Fibroblast of the conjunctiva (primary cell): ENCODE data around the gene SGSH.

ENCODE experiments used
- DNase-seq: peaks from one replicate; pipeline ENCODE4 v3.0.0-alpha.2; 2010; ENCODE audit warnings: low read depth

The SGSH gene

DNA sequence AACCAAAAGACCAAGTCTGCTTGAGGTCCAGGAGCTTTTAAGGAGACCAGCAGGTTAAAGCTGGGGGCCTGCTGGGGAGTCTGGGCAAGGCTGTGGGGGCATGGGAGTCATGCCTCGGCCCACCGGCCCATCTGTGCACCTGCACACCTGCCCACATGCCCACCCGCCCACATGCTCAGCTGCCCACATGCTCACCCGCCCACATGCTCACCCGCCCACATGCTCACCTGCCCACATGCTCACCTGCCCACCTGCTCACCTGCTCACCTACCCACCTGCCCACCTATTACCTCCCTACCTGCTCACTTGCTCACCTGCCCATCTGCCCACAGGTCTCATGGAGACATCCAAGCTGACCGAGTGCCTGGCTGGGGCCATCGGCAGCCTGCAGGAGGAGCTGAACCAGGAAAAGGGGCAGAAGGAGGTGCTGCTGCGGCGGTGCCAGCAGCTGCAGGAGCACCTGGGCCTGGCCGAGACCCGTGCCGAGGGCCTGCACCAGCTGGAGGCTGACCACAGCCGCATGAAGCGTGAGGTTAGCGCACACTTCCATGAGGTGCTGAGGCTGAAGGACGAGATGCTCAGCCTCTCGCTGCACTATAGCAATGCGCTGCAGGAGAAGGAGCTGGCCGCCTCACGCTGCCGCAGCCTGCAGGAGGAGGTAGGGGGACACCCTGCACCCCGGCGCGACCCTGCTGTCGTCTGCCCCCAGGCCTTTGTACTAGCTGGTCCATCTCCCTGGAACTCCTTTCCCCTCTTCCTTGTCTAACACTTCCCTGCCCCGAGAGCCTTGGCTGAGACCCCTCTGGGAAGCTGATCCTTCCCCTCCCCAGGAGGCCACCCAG is 36.3 kb downstream of the SGSH start:
- DNase-seq = no peak

GRCh38 chr17:80182845-80183223 is 37.3 kb downstream of the SGSH start:
- DNase-seq = no peak

- DNase-seq = no peak
These were observed 37.9 kb downstream of the SGSH start for GRCh38 chr17:80182118-80182844.

- no peak for DNase-seq
These were observed 38.7 kb downstream of the SGSH start for GRCh38 chr17:80181431-80181830.

DNA sequence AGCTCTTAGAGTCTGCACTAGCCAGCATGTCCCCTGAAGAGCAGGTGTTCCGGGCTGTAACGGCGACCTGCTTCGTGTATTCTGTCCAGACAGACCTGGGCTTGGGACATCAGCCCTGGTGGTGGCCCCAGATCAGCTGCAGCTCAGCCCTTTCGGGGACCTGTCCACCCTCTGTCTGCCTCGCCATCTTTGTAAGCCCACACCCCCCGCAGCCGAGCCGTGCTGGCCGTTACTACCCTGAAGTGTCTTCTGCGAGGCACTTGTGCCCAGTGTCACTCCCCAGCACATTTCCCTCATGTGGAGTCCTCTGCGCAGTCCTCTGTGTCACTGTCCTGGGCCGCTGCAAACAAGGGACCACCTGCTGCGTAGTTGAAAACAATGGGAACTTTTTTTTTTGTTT is 39.9 kb downstream of the SGSH start:
- no peak for DNase-seq

DNA sequence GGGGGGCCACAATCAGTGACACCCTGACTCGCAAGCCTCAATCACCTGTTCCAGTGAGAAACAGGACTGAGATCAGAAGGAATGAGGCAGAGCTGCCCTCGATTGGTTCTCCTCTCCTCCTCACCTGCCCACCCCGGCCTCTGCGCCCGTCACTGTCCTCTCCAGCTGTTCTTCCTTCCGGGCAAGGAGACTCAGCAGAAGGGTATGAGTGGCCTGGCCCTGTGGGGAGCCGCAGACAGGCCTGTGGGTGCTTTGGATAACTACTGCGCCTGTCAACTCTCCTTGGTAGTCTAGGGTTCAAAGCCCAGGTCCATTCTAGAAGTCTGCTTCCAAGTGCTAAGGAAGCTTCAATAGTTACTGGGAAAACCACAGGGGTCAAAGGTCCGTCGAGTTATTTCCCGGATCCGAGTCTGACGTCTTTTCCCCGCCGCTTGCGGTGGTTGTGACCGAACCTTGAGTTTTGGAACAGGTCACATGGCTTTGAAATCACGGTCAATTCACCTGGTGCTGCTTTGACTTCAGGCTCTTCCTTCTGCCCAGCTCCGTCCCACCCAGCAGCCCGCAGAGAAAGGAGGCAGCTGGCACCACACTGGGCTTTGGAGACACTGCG is 42.0 kb downstream of the SGSH start:
- DNase-seq = no peak

- no peak for DNase-seq
These were observed 43.4 kb downstream of the SGSH start for GRCh38 chr17:80176757-80177156.

- no peak for DNase-seq
These were observed 46.2 kb downstream of the SGSH start for GRCh38 chr17:80173916-80174315.

DNA sequence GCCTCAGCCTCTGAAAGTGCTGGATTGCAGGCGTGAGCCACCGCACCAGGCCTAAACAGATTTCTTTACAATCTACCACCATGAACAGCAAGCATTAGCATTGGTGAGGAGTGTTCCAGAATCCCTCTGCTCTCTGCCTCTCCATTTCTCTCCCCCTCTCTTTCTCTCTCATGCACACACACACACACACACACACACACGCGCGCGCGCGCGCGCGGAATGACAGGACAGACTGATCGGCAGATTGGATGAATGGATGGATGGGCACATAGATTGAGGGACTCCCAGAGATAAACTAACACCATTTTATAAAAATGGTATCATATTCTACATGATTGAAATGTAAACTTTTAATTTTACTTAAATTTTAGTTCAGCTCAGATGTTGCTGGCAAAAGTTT is 47.0 kb downstream of the SGSH start:
- DNase-seq = no peak

DNA sequence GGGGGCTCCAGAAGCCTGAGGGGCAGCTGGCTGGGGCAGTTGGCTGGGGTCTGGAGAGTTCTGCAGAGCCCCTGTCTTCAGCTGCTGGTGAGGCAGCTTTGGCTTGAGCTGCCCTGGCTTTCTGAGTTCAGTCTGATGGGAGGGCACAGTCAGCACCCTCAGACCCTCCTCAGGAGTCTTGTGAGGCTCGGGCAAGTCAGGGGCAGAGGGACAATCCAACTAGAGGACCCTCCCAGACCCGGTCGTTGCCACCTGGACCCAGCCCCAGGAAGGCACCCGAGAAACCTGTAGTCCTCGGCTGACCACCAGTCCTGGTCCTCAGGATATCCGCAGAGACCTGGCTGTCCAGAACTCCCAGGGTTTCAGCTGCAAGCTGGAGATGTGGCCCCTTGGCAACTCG is 48.5 kb downstream of the SGSH start:
- no peak for DNase-seq

GRCh38 chr17:80169784-80170500 is 50.2 kb downstream of the SGSH start, which contains the start of gene CARD14:
TSS of gene CARD14 (plus strand) at chr17:80170030. CDS start at chr17:80181439, 11,409 bp downstream.
- DNase-seq = no peak

DNA sequence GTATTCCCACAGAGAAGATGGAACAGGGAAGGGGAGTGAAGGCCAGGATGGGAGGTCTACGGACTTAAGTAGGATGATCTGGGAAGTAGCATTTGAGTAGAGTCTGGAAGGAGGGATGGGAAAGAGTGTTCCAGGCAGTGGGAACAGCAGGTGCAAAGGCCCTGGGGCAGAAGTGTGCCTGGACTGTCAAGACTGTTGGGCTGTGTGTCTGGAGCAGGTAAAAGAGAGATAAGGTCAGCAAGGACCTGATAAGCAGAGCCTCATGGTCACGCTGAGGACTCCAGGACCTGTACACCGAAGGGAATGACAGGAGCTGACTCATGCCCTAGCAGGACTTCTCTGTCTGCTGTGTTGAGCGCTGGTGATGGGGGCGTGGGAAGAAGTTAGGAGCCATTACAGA is 51.0 kb downstream of the SGSH start:
- DNase-seq = no peak

DNA sequence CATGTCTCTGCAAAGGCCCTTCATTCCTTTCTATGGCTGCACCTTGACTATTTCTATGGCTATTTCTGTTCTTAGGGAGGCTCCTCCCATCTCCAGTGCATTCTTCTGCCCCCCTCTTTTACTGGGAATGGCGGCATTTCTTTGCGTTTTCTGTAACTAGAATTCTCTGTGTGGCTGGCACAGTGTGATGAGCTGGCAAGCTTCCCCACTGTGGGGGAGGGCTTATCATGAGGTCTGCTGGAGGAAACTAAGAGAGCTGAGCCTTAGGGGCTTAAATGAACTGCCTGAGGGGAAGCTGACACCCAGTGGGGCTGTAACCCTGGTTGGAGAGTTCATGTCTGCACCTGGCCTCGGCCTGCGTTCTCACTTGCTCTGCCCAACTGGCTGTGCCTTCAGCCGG is 51.8 kb downstream of the SGSH start:
- DNase-seq = no peak

GRCh38 chr17:80166446-80166845 is 53.7 kb downstream of the SGSH start:
- DNase-seq = no peak

DNA sequence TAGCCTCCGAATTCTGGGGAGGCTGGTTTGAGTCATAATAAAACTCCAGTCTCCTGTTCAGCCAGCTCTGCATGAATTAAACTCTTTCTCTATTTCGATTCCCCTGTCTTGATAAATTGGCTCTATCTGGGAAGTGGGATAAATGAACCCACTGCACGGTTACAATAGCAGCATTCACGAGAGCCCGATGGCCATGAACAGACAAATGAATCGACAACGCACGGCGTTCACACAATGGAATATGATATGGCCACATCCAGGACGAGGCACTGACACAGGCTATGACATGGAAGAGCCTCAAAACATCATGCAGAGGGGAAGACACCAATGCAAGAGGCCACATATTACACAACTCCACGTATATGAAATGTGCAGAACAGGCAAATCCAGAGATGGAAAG is 55.9 kb downstream of the SGSH start:
- DNase-seq = no peak

DNA sequence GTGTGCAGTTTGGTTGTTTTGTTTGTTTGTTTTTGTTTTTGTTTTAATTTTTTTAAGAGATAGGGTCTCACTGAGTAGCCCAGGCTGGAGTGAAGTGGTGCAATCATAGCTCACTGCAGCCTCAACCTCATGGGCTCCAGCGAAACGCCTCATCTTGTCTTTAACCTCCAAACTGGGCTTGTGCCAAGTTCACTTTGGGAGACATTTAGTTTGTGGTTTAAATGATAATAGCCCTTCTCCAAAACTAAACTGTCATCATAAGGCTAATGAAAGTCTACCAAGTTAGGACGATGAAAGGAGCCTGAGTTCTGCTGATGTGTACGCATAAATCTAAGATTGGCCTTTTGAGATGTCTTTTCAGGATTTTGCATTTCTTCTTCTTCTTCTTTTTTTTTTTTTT is 56.8 kb downstream of the SGSH start:
- DNase-seq = no peak

- no peak for DNase-seq
These were observed 59.6 kb downstream of the SGSH start for GRCh38 chr17:80160536-80160935.
